GM19372 (cell line): ENCODE measurements around the gene ACSM5.
"Not testable (repeated sequence)": the region's sequence is repeated elsewhere in the genome, so short reads cannot be mapped to it uniquely, and the experiment has no call there.

Experiments used
- ATAC-seq: cut with Tn5 transposase; IDR thresholded peaks from one replicate; pipeline ENCODE4 v1.9.1; 2021; ENCODE audit warnings: mild to moderate bottlenecking, low read depth, moderate library complexity; ENCODE audit not compliant: unreplicated experiment

Gene ACSM5

DNA sequence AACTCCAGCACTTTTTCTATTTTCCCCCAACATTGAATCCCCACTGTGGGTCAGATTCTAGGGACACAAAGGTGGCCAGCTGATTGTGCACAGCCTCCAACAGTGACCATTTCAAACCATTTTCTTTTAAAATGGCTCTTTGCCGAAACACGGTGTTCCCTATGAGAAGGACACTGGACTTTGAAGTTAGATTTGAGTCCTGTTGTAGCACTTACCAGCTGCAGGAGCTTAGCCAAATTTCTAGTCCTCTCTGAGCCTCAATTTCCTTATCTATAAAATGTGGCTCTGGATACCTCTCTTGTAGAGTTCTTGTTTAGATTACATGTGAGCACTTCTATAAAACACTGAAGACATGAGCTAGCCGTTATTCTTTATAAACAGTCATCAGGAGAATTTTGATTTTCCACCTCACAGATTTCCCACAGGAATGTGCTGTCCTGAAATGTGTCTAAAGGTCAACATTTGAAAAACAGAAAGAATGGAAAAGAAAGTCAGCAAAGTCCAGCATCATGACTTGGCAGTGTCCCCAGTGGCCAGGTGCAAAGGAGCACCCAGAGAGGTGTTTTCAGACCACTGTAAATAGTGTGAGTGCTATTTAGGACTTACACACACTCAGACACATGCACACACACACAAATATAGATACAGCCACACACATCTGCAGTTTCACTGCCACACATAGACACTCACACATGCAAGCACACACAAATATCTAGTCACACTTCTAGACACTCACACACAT is 37.5 kb downstream of the ACSM5 start:
- not testable (repeated sequence) for ATAC-seq

DNA sequence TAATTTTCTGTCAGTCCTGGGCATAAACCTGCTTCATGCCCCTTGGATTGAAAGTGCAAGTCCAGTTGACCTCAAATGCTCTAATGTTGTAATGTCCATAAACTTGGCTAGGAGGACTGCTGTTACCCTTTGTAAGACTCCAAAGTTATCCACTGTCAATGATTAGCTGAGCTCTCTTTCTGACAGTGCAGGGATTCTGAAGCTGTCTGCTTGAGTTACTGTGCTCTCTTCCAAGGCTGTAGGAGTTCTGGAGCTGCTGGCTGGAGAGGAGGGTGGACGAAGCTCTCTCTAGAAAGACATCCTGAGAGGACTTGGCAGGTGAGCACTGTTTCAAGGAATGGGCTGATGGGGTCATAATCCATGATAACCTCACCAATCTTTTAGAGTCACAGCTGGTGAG is 42.0 kb downstream of the ACSM5 start, which contains the start of gene ACSM2A:
Gene ACSM2A (plus strand): TSS at position 158 of the 400 bp plus-strand sequence. CDS start 8,594 bp downstream, outside the sequence.
- ATAC-seq, result not testable (repeated sequence)

DNA sequence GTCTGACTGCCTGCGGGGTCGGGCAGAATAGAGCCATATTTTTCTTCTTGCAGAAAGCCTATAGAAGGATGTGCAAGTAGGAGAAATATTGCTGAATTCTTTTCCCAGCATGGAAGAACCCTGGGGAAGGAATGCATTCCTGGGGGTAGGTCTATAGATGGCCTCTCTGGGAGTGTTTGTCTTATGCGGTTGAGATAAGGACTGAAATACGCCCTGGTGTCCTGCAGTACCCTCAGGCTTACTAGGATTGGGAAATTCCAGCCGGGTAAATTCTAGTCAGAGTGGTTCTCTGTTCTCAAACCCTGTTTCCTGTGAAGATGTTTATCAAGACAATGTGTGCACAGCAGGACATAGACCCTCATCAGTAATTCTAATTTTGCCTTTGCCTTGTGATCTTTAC is 44.3 kb downstream of the ACSM5 start:
- ATAC-seq, result not testable (repeated sequence)

DNA sequence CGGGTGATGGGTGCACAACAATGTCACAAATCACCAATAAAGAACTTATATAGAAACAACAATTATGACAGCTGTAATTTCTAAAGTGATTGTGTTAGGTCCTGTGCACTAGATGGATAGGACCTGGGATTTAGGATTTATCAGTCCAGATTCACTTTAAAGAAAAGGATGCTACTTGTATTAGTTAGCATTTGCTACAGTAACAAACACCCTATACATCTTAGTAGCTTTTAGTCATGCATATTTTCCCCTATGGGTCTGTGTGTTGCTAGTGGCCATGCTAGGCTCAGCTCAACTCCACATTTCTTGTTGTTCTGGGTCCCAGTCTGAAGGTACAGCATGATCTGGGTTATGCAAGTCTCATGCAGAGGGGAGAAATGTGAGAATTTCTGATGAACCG is 49.9 kb downstream of the ACSM5 start:
- not testable (repeated sequence) for ATAC-seq

DNA sequence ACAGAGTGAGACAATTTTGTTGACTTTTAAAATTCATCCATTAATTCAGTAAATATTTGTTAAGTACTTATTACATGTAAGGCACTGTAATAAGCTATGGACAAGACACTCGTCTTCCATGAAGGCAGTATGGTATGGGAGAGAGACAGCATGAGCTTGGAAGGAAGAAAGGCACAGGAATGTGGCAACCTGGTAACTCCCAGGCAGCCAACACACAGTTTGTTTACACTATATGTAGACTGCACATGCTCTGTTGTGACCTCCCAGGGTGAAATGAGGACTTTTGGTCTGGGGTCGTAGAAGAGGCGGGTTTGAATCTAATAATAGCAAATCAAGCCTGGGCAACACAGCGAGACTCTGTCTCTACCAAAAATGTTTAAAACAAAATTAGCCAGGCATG is 51.0 kb downstream of the ACSM5 start:
- ATAC-seq, result not testable (repeated sequence)

DNA sequence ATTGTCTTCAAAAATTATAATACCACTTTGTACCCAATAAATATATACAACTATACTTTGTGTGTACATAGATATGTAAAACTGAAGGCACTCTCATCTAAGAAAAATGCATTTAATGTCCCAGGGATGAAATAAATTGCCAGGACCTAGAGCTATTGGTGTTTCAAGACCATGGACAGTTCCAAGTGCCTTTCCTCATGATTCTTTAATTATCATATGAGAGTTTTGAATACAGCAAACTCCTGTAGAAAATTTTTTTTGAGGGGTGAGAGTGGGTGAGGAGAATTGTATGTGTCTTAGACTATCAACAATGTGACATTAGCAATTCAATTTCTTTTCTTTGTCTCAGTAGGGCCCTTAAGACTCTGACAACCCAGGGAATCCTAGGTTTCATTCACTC is 59.6 kb downstream of the ACSM5 start:
- not testable (repeated sequence) for ATAC-seq

DNA sequence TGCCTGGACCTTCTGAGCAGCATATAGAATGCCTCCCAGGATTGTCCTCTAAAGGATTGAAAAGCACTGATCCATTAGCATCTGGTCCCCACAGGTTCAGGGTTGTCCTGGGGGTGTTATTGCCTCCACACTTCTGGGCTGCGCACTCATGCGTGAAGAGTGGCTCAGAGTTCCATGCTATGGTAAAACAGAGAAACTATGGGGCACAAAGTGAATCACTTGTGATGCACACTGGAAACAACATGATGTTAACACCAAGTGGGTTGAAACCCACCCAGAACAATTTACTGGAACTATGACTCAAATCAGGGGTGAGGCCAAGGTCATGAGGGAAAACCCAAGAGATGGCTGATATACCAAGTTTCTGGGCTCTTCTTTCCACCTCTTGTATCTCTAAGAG is 60.6 kb downstream of the ACSM5 start:
- not testable (repeated sequence) for ATAC-seq

DNA sequence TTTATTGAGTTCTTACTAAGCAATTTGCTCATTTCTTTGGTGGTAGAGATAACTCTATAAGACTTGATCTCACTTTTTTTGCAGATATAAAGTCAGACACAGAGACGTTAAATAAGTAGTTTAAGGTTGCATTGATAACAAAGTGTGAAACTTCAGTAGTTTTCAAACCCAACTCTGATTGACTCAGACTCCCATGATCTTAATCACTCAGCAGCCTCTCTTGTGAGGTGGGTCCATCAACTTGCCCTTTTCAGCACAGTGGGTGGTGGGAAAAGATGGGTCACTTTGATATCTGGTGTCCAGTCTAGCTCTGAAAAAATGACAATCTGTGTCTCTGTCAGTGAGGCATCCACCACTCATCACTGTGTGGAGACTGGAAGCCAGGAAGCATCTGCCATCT is 61.4 kb downstream of the ACSM5 start:
- ATAC-seq, result not testable (repeated sequence)

DNA sequence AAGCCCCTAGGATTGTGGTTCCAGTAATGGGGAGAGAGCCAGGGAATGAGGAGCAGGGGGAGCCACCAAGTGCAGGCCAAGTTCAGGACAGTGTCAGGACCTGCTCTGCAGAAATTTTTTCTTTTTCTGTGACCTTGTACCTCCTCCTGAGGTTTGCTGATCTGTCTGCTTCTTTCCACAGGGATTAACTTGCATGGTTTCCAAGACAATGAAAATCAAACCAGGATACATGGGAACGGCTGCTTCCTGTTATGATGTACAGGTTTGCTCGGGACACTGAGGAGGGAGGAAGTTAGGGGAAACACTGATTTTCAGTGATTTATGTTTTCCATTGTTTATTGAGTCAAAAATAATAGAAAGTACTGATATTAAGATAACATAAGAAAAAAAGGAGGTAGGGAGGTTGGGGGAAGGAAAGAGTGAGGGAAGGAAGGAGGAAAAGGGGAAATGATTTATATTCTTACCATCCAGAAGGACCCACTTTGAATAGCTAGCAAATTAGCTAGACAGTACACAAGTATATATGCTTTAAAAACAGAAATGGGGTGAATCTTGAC is 67.9 kb downstream of the ACSM5 start:
- ATAC-seq, result not testable (repeated sequence)

DNA sequence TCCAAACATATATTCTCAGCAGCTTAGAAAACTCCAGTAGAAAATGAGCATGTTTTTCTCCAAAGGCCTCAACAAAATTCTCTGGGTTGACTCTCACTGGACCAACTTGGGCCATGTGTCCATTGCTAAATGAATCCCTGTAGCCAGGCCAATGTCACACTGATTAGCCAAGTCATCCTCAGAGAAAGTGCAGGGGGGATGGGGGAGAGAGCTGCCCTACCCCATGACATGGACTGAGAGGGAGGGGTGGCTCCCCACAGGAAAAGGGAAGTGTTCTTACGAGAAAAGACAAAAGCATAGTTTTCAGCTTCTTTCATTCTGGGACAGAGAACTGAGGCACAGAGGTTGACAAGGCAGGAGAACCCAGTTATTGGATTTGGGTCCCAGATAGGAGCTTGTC is 74.7 kb downstream of the ACSM5 start:
- ATAC-seq, result not testable (repeated sequence)

DNA sequence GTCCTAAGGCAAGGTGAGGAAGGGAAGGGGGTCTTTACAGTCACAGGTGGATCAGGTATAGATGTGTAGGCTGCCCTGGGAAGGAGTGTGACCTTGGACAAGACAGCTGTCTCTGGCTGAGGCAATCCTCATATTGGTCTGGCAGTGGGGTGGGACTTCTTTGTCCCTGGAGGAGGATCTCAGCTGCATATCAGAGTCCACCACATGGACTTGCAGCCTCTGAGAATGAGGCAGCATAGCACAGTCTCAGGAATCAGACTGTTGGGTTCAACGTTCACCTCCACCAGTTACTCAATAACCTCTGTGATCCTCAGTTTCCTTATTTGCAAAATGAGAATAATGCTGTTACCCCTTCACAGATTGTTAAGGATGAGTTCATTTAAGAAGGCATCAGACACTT is 75.4 kb downstream of the ACSM5 start:
- no peak for ATAC-seq

DNA sequence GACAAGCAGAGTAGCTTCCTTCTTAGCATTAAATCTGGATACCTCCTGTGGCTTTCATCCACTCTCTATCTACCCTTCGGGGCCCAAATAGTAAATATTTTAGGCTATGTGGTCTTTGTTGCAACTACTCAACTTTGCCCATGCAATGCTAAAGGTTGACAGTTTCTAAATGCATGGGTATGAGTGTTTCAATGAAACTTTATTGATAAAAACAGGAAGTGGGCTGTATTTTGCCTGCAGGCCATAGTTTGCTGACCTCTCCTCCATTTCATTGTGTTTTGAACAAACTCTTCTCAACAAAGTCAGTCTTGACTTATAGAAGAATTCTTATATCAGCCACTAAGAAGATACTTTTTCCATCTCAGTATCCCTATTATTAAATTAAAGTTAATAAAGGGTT is 76.1 kb downstream of the ACSM5 start:
- no peak for ATAC-seq
